Measurements from ENCODE around the gene ZCCHC17.
"Not testable (repeated sequence)": the region's sequence is repeated elsewhere in the genome, so short reads cannot be mapped to it uniquely, and the experiment has no call there.

Gene ZCCHC17

GRCh38 chr1:31381394-31382294 is 84.8 kb downstream of the ZCCHC17 start:
- H2BK5ac ChIP-seq (ENCODE audit: low read length), result no peak overlapping the region
- no peak overlapping the region for H3K56ac ChIP-seq (ENCODE audit: low read length)
- no peaks in the 10 kb centered on the region for H3K36me3 ChIP-seq (ENCODE audit: control insufficient read depth, insufficient read depth, low read length)
- no peaks in the 10 kb centered on the region for H3K4me1 ChIP-seq (ENCODE audit: control insufficient read depth, low read depth, low read length)
- H2BK15ac ChIP-seq (replicated peaks; ENCODE audit: low read depth), result no peak overlapping the region
- H3K79me1 ChIP-seq (ENCODE audit: low read length), result no peaks in the 10 kb centered on the region
- H3K23ac ChIP-seq (ENCODE audit: low read length), result no peak overlapping the region
- no peak overlapping the region for H3K27ac ChIP-seq (ENCODE audit: low read depth, low read length)
- H3K9ac ChIP-seq (ENCODE audit: low read length), result no peak overlapping the region
- no peak overlapping the region for H3K18ac ChIP-seq (ENCODE audit: low read length)
- H4K5ac ChIP-seq (ENCODE audit: low read length), result no peak overlapping the region
- no peak overlapping the region for H3K4me3 ChIP-seq (ENCODE audit: low read length)
- WGBS (ENCODE audit: extremely low coverage, insufficient coverage, low lambda C conversion rate), result no CpG with 5 or more reads among the region's 6 CpGs
- no peaks in the 10 kb centered on the region for H3K27me3 ChIP-seq (ENCODE audit: insufficient read depth, low read length, poor library complexity)
- DNase-seq, result no peak
- no peak overlapping the region for H3K4me2 ChIP-seq (ENCODE audit: low read length)
- H3K79me2 ChIP-seq (ENCODE audit: control insufficient read depth, insufficient read depth, low read length), result no peaks in the 10 kb centered on the region
- no peak overlapping the region for H2AK5ac ChIP-seq (ENCODE audit: low read length)
- H2BK120ac ChIP-seq (ENCODE audit: low read depth, low read length), result no peak overlapping the region
- no peak overlapping the region for H4K8ac ChIP-seq (ENCODE audit: low read depth, low read length)
- H3K4ac ChIP-seq (ENCODE audit: low read depth, low read length), result no peak overlapping the region

- Histone ChIP-seq H2BK120ac (ENCODE audit: low read depth, low read length) (no peak overlapping the region), H3K79me1 (ENCODE audit: low read length) (no peaks in the 10 kb centered on the region), H3K36me3 (ENCODE audit: control insufficient read depth, insufficient read depth, low read length) (no peaks in the 10 kb centered on the region), H3K4me2 (ENCODE audit: low read length) (no peak overlapping the region), H4K5ac (ENCODE audit: low read length) (no peak overlapping the region), H3K27ac (ENCODE audit: low read depth, low read length) (no peak overlapping the region), H3K27me3 (ENCODE audit: insufficient read depth, low read length, poor library complexity) (no peaks in the 10 kb centered on the region), H3K23ac (ENCODE audit: low read length) (no peak overlapping the region), H3K4ac (ENCODE audit: low read depth, low read length) (no peak overlapping the region), H2BK15ac (replicated peaks; ENCODE audit: low read depth) (no peak overlapping the region), H3K18ac (ENCODE audit: low read length) (no peak overlapping the region), H2BK5ac (ENCODE audit: low read length) (no peak overlapping the region), H3K4me3 (ENCODE audit: low read length) (no peak overlapping the region), H3K79me2 (ENCODE audit: control insufficient read depth, insufficient read depth, low read length) (no peaks in the 10 kb centered on the region), H2AK5ac (ENCODE audit: low read length) (no peak overlapping the region), H3K9ac (ENCODE audit: low read length) (no peak overlapping the region), H3K4me1 (ENCODE audit: control insufficient read depth, low read depth, low read length) (no peaks in the 10 kb centered on the region), H4K8ac (ENCODE audit: low read depth, low read length) (no peak overlapping the region), H3K56ac (ENCODE audit: low read length) (no peak overlapping the region)
- whole genome bisulfite sequencing (ENCODE audit: extremely low coverage, insufficient coverage, low lambda C conversion rate), result no CpG with 5 or more reads among the region's 3 CpGs
- no peak for DNase-seq
Measured at GRCh38 chr1:31382379-31382989, 85.7 kb downstream of the ZCCHC17 start.

GRCh38 chr1:31383967-31384366 is 87.1 kb downstream of the ZCCHC17 start:
- WGBS (ENCODE audit: extremely low coverage, insufficient coverage, low lambda C conversion rate), result no CpG with 5 or more reads among the region's 1 CpG
- Histone ChIP-seq H3K9ac (ENCODE audit: low read length) (no peak overlapping the region), H2BK120ac (ENCODE audit: low read depth, low read length) (no peak overlapping the region), H3K79me1 (ENCODE audit: low read length) (no peaks in the 10 kb centered on the region), H3K4me2 (ENCODE audit: low read length) (no peak overlapping the region), H2AK5ac (ENCODE audit: low read length) (no peak overlapping the region), H3K27me3 (ENCODE audit: insufficient read depth, low read length, poor library complexity) (no peaks in the 10 kb centered on the region), H4K5ac (ENCODE audit: low read length) (no peak overlapping the region), H3K4ac (ENCODE audit: low read depth, low read length) (no peak overlapping the region), H3K23ac (ENCODE audit: low read length) (no peak overlapping the region), H2BK5ac (ENCODE audit: low read length) (no peak overlapping the region), H3K36me3 (ENCODE audit: control insufficient read depth, insufficient read depth, low read length) (no peaks in the 10 kb centered on the region), H3K56ac (ENCODE audit: low read length) (no peak overlapping the region), H3K27ac (ENCODE audit: low read depth, low read length) (no peak overlapping the region), H2BK15ac (replicated peaks; ENCODE audit: low read depth) (no peak overlapping the region), H3K79me2 (ENCODE audit: control insufficient read depth, insufficient read depth, low read length) (no peaks in the 10 kb centered on the region), H3K4me3 (ENCODE audit: low read length) (no peak overlapping the region), H3K18ac (ENCODE audit: low read length) (no peak overlapping the region), H4K8ac (ENCODE audit: low read depth, low read length) (no peak overlapping the region), H3K4me1 (ENCODE audit: control insufficient read depth, low read depth, low read length) (no peaks in the 10 kb centered on the region)
- no peak for DNase-seq

GRCh38 chr1:31386576-31387243 is 89.9 kb downstream of the ZCCHC17 start:
- H3K9ac ChIP-seq (ENCODE audit: low read length); H3K18ac ChIP-seq (ENCODE audit: low read length); H2BK5ac ChIP-seq (ENCODE audit: low read length); H3K79me2 ChIP-seq (ENCODE audit: control insufficient read depth, insufficient read depth, low read length); H3K23ac ChIP-seq (ENCODE audit: low read length); H3K27me3 ChIP-seq (ENCODE audit: insufficient read depth, low read length, poor library complexity); H3K4me3 ChIP-seq (ENCODE audit: low read length); H2AK5ac ChIP-seq (ENCODE audit: low read length); H4K8ac ChIP-seq (ENCODE audit: low read depth, low read length); H3K4me2 ChIP-seq (ENCODE audit: low read length); H4K5ac ChIP-seq (ENCODE audit: low read length); H3K4me1 ChIP-seq (ENCODE audit: control insufficient read depth, low read depth, low read length); DNase-seq; H2BK120ac ChIP-seq (ENCODE audit: low read depth, low read length); H3K56ac ChIP-seq (ENCODE audit: low read length); H3K79me1 ChIP-seq (ENCODE audit: low read length); H3K4ac ChIP-seq (ENCODE audit: low read depth, low read length); H3K36me3 ChIP-seq (ENCODE audit: control insufficient read depth, insufficient read depth, low read length); H2BK15ac ChIP-seq (replicated peaks; ENCODE audit: low read depth); H3K27ac ChIP-seq (ENCODE audit: low read depth, low read length): not testable (repeated sequence)
- no CpG with 5 or more reads among the region's 8 CpGs for WGBS (ENCODE audit: extremely low coverage, insufficient coverage, low lambda C conversion rate)

- Histone ChIP-seq H3K27me3 (ENCODE audit: insufficient read depth, low read length, poor library complexity) (no peaks in the 10 kb centered on the region), H3K36me3 (ENCODE audit: control insufficient read depth, insufficient read depth, low read length) (no peaks in the 10 kb centered on the region), H3K27ac (ENCODE audit: low read depth, low read length) (no peak overlapping the region), H3K56ac (ENCODE audit: low read length) (no peak overlapping the region), H3K4me1 (ENCODE audit: control insufficient read depth, low read depth, low read length) (no peaks in the 10 kb centered on the region), H3K9ac (ENCODE audit: low read length) (no peak overlapping the region), H3K79me1 (ENCODE audit: low read length) (no peaks in the 10 kb centered on the region), H3K4me3 (ENCODE audit: low read length) (no peak overlapping the region), H4K8ac (ENCODE audit: low read depth, low read length) (no peak overlapping the region), H3K18ac (ENCODE audit: low read length) (no peak overlapping the region), H2BK120ac (ENCODE audit: low read depth, low read length) (no peak overlapping the region), H3K4me2 (ENCODE audit: low read length) (no peak overlapping the region), H4K5ac (ENCODE audit: low read length) (no peak overlapping the region), H2AK5ac (ENCODE audit: low read length) (no peak overlapping the region), H2BK5ac (ENCODE audit: low read length) (no peak overlapping the region), H2BK15ac (replicated peaks; ENCODE audit: low read depth) (no peak overlapping the region), H3K4ac (ENCODE audit: low read depth, low read length) (no peak overlapping the region), H3K79me2 (ENCODE audit: control insufficient read depth, insufficient read depth, low read length) (no peaks in the 10 kb centered on the region), H3K23ac (ENCODE audit: low read length) (no peak overlapping the region)
- DNase-seq, result no peak
- WGBS (ENCODE audit: extremely low coverage, insufficient coverage, low lambda C conversion rate), result no CpG with 5 or more reads among the region's 10 CpGs
Measured at GRCh38 chr1:31387612-31388011, 90.8 kb downstream of the ZCCHC17 start.
